Endodermal cell (in vitro differentiated cells): Measurements from ENCODE around the gene BCL11A. TPM values are rescaled to one million over a fixed set of nuclear protein-coding genes. Genes with fewer than 3 reads are reported as not detected.
A peak's percentile ranks its signal among the peaks of the same experiment; 100 is the strongest.

Experiments
- DNase-seq: peaks from one replicate; pipeline ENCODE4 v3.0.0-alpha.2; 2017
- H3K27ac ChIP-seq: 2 replicates; pipeline ENCODE4 v1.5.1; 2013; ENCODE audit warnings: mild to moderate bottlenecking, low read depth, low read length, moderate library complexity
- H3K27me3 ChIP-seq: 2 replicates; pipeline ENCODE4 v1.6.1; 2013; ENCODE audit warnings: mild to moderate bottlenecking, low read length, moderate library complexity; ENCODE audit not compliant: insufficient read depth, control insufficient read depth, poor library complexity, severe bottlenecking
- H3K36me3 ChIP-seq: 2 replicates; pipeline ENCODE4 v1.7.0; 2013; ENCODE audit warnings: mild to moderate bottlenecking, low read length, moderate library complexity; ENCODE audit not compliant: control insufficient read depth, insufficient read depth
- H3K4me1 ChIP-seq: one replicate; pipeline ENCODE4 v1.7.0; 2013; ENCODE audit warnings: low read length; ENCODE audit not compliant: control insufficient read depth, insufficient read depth
- H3K4me3 ChIP-seq: 2 replicates; pipeline ENCODE4 v1.5.1; 2013; ENCODE audit warnings: mild to moderate bottlenecking, low read length, moderate library complexity
- H3K9ac ChIP-seq: 2 replicates; pipeline ENCODE4 v1.6.1; 2013; ENCODE audit warnings: mild to moderate bottlenecking, low read length, moderate library complexity; ENCODE audit not compliant: poor library complexity, severe bottlenecking; ENCODE audit errors: extremely low read depth
- H3K9me3 ChIP-seq: 2 replicates; pipeline ENCODE4 v1.6.1; 2013; ENCODE audit warnings: mild to moderate bottlenecking, low read length, moderate library complexity; ENCODE audit not compliant: control insufficient read depth
- H3K27ac Mint-ChIP-seq: 2 replicates; pipeline ENCODE4 v1.8.0; 2020; ENCODE audit warnings: mixed read lengths
- H3K27me3 Mint-ChIP-seq: 2 replicates; pipeline ENCODE4 v1.8.0; 2021; ENCODE audit warnings: mild to moderate bottlenecking, mixed read lengths; ENCODE audit not compliant: insufficient read depth
- H3K36me3 Mint-ChIP-seq: 2 replicates; pipeline ENCODE4 v1.8.0; 2020; ENCODE audit warnings: low read depth, mixed read lengths
- H3K4me1 Mint-ChIP-seq: 2 replicates; pipeline ENCODE4 v1.8.0; 2020; ENCODE audit warnings: mixed read lengths
- H3K4me3 Mint-ChIP-seq: 2 replicates; pipeline ENCODE4 v1.8.0; 2020; ENCODE audit warnings: mild to moderate bottlenecking, moderate library complexity, mixed read lengths
- H3K9me3 Mint-ChIP-seq: 2 replicates; pipeline ENCODE4 v1.8.0; 2020; ENCODE audit warnings: mild to moderate bottlenecking, mixed read lengths
- CTCF ChIP-seq: fragments of 200-600 bp; sonication (generic); conservative IDR thresholded peaks from 2 replicates; pipeline ENCODE4 v1.5.0; 2021; ENCODE audit warnings: antibody characterized with exemption, mild to moderate bottlenecking
- WGBS, 2 experiments: methylation state at CpG; one replicate each; pipeline versions ENCODE4 v1.1.5 to v1.1.7; 2013; ENCODE audit warnings: missing lambda C conversion rate in 2 of 2, mixed read lengths in 1 of 2; ENCODE audit not compliant: insufficient coverage in 1 of 2, insufficient read length in 1 of 2; 5-methylcytosine and 5-hydroxymethylcytosine counted together
- total RNA-seq, 2 donors: library from RNA; stranded (reverse); fragmentation: NEBNext Ultra II Directional in 1 of 2; extraction: Animal tissue kit (Norgen Biotek cat#: 25700) in 1 of 2; gene quantifications; 2 replicates in 1 of 2; 3 replicates in 1 of 2; pipeline ENCODE4 v1.2.1, GENCODE V29; 2021

The BCL11A gene
- total RNA-seq, 2 donors from 2014 or later, result 14.7 to 16.3 TPM

- Histone ChIP-seq H3K9ac (no peak overlapping the region), H3K36me3 (peaks cover 3% of the 10 kb centered on the region), H3K4me1 (no peaks in the 10 kb centered on the region), H3K4me3 (peak overlapping the region; percentile 86), H3K27ac (peak overlapping the region; percentile 72), H3K27me3 (peaks cover 17% of the 10 kb centered on the region), H3K9me3 (no peaks in the 10 kb centered on the region)
- peaks cover 19% of the 10 kb centered on the region for H3K4me1 Mint-ChIP-seq
- TF ChIP-seq CTCF, result no peak
- peak overlapping the region; percentile 83 for H3K4me3 Mint-ChIP-seq
- DNase-seq, result no peak
- H3K27ac Mint-ChIP-seq, result peak overlapping the region; percentile 80
- peaks cover 2% of the 10 kb centered on the region for H3K36me3 Mint-ChIP-seq
- no peaks in the 10 kb centered on the region for H3K9me3 Mint-ChIP-seq
- H3K27me3 Mint-ChIP-seq, result peaks cover 16% of the 10 kb centered on the region
- WGBS, 2 experiments, result 3% methylated on average over 4 of the region's 8 CpGs; no CpG with 5 or more reads in 1 of the 2 experiments
Observed at GRCh38 chr2:60550984-60551239, 2.5 kb downstream of the BCL11A start.

GRCh38 chr2:60550178-60550983, 3.1 kb downstream of the BCL11A start:
- peak; percentile 94 for DNase-seq
- H3K4me1 ChIP-seq, result no peaks in the 10 kb centered on the region
- H3K27ac ChIP-seq, result peak overlapping the region; percentile 97
- TF ChIP-seq CTCF, result peak; percentile 84
- H3K27me3 Mint-ChIP-seq, result peaks cover 11% of the 10 kb centered on the region
- peaks cover 8% of the 10 kb centered on the region for H3K36me3 ChIP-seq
- H3K9ac ChIP-seq, result peak overlapping the region; percentile 70
- H3K4me1 Mint-ChIP-seq, result peaks cover 13% of the 10 kb centered on the region
- peak overlapping the region; percentile 86 for H3K4me3 ChIP-seq
- H3K4me3 Mint-ChIP-seq, result peak overlapping the region; percentile 83
- H3K36me3 Mint-ChIP-seq, result peaks cover 7% of the 10 kb centered on the region
- H3K9me3 ChIP-seq, result no peaks in the 10 kb centered on the region
- peaks cover 12% of the 10 kb centered on the region for H3K27me3 ChIP-seq
- peak overlapping the region; percentile 92 for H3K27ac Mint-ChIP-seq
- H3K9me3 Mint-ChIP-seq, result no peaks in the 10 kb centered on the region
- WGBS, 2 experiments, result 0 to 5% methylated on average over 4 to 59 of the region's 62 CpGs

GRCh38 chr2:60549928-60550177, 3.6 kb downstream of the BCL11A start:
- 0% methylated on average over 5 to 13 of the region's 13 CpGs for WGBS, 2 experiments
- H3K36me3 ChIP-seq, result peaks cover 13% of the 10 kb centered on the region
- H3K4me1 ChIP-seq, result no peaks in the 10 kb centered on the region
- peaks cover 6% of the 10 kb centered on the region for H3K27me3 ChIP-seq
- Mint-ChIP-seq H3K36me3 (peaks cover 12% of the 10 kb centered on the region), H3K27ac (peak overlapping the region; percentile 92), H3K27me3 (peaks cover 6% of the 10 kb centered on the region), H3K4me1 (peaks cover 13% of the 10 kb centered on the region), H3K9me3 (no peaks in the 10 kb centered on the region), H3K4me3 (peak overlapping the region; percentile 83)
- H3K9me3 ChIP-seq, result no peaks in the 10 kb centered on the region
- peak overlapping the region; percentile 86 for H3K4me3 ChIP-seq
- H3K9ac ChIP-seq, result peak overlapping the region; percentile 70
- TF ChIP-seq CTCF, result no peak
- no peak for DNase-seq
- H3K27ac ChIP-seq, result peak overlapping the region; percentile 97
